Endothelial cell (in vitro differentiated cells): ENCODE results near the gene STK11IP. TPM values are rescaled to one million over a fixed set of nuclear protein-coding genes. Genes with fewer than 3 reads are reported as not detected.

Source experiments
- DNase-seq: peaks from one replicate; pipeline ENCODE4 v3.0.0; 2021; ENCODE audit warnings: low spot score
- H3K27ac Mint-ChIP-seq: one replicate; pipeline ENCODE4 v1.8.0; 2021; ENCODE audit warnings: mixed read lengths, inconsistent platforms; ENCODE audit not compliant: unreplicated experiment
- H3K27me3 Mint-ChIP-seq: one replicate; pipeline ENCODE4 v1.8.0; 2021; ENCODE audit warnings: mild to moderate bottlenecking, moderate library complexity, mixed read lengths, inconsistent platforms; ENCODE audit not compliant: unreplicated experiment
- H3K36me3 Mint-ChIP-seq: one replicate; pipeline ENCODE4 v1.8.0; 2021; ENCODE audit warnings: mild to moderate bottlenecking, low read depth, mixed read lengths, inconsistent platforms; ENCODE audit not compliant: unreplicated experiment
- H3K4me1 Mint-ChIP-seq: one replicate; pipeline ENCODE4 v1.8.0; 2021; ENCODE audit warnings: mild to moderate bottlenecking, mixed read lengths, inconsistent platforms; ENCODE audit not compliant: unreplicated experiment
- H3K4me3 Mint-ChIP-seq: one replicate; pipeline ENCODE4 v1.8.0; 2021; ENCODE audit warnings: mild to moderate bottlenecking, mixed read lengths, inconsistent platforms; ENCODE audit not compliant: unreplicated experiment
- H3K9me3 Mint-ChIP-seq: one replicate; pipeline ENCODE4 v1.8.0; 2021; ENCODE audit warnings: mixed read lengths, inconsistent platforms; ENCODE audit not compliant: unreplicated experiment
- CTCF ChIP-seq: fragments of 200-600 bp; sonication (generic); IDR thresholded peaks from one replicate; pipeline ENCODE4 v1.5.0; 2021; ENCODE audit warnings: antibody characterized with exemption; ENCODE audit not compliant: unreplicated experiment
- total RNA-seq: library from RNA; stranded (reverse); fragmentation: NEBNext Ultra II Directional; extraction: Animal tissue kit (Norgen Biotek cat#: 25700); gene quantifications from one replicate; pipeline ENCODE4 v1.2.1, GENCODE V29; 2021; ENCODE audit not compliant: unreplicated experiment

STK11IP gene
- total RNA-seq, 1 donor from 2014 or later, result 23.8 TPM

GRCh38 chr2:219571311-219572236, 26.1 kb upstream of the STK11IP start, which contains the start of gene OBSL1:
OBSL1 (minus strand) TSS chr2:219571539; CDS start chr2:219571232, 307 bp downstream.
- H3K27me3 Mint-ChIP-seq, result peaks cover 31% of the 10 kb centered on the region
- H3K4me1 Mint-ChIP-seq, result peaks cover 12% of the 10 kb centered on the region
- peak within 1 kb of the TSS; percentile 17 for H3K27ac Mint-ChIP-seq
- no peaks in the 10 kb centered on the region for H3K9me3 Mint-ChIP-seq
- DNase-seq, result peak; percentile 73
- H3K36me3 Mint-ChIP-seq, result peaks cover 15% of the 10 kb centered on the region
- TF ChIP-seq CTCF, result no peak
- H3K4me3 Mint-ChIP-seq, result peak within 1 kb of the TSS; percentile 89

GRCh38 chr2:219572237-219573001, 25.2 kb upstream of the STK11IP start, which contains the start of gene INHA:
INHA (plus strand) TSS chr2:219572310; CDS start chr2:219572375, 65 bp downstream.
- H3K4me3 Mint-ChIP-seq, result peak within 1 kb of the TSS; percentile 89
- DNase-seq, result no peak
- TF ChIP-seq CTCF, result no peak
- H3K27ac Mint-ChIP-seq, result peak within 1 kb of the TSS; percentile 17
- H3K36me3 Mint-ChIP-seq, result peaks cover 11% of the 10 kb centered on the region
- no peaks in the 10 kb centered on the region for H3K9me3 Mint-ChIP-seq
- H3K4me1 Mint-ChIP-seq, result peaks cover 19% of the 10 kb centered on the region
- peaks cover 32% of the 10 kb centered on the region for H3K27me3 Mint-ChIP-seq

GRCh38 chr2:219573166-219573565, 24.5 kb upstream of the STK11IP start:
- no peaks in the 10 kb centered on the region for H3K9me3 Mint-ChIP-seq
- H3K27me3 Mint-ChIP-seq, result peaks cover 32% of the 10 kb centered on the region
- H3K27ac Mint-ChIP-seq, result no peak overlapping the region
- H3K4me3 Mint-ChIP-seq, result no peak overlapping the region
- H3K4me1 Mint-ChIP-seq, result peaks cover 19% of the 10 kb centered on the region
- H3K36me3 Mint-ChIP-seq, result peaks cover 11% of the 10 kb centered on the region
- TF ChIP-seq CTCF, result no peak
- DNase-seq, result no peak

GRCh38 chr2:219574484-219575311, 23.0 kb upstream of the STK11IP start:
- Mint-ChIP-seq H3K27ac (no peak overlapping the region), H3K4me3 (no peak overlapping the region), H3K36me3 (peaks cover 6% of the 10 kb centered on the region), H3K4me1 (peaks cover 15% of the 10 kb centered on the region), H3K9me3 (no peaks in the 10 kb centered on the region), H3K27me3 (peaks cover 26% of the 10 kb centered on the region)
- no peak for DNase-seq
- no peak for TF ChIP-seq CTCF
